A673 (cell line): ENCODE measurements around the gene SART1. TPM values are rescaled to one million over a fixed set of nuclear protein-coding genes. Genes with fewer than 3 reads are reported as not detected.

ENCODE experiments used
- BruUV-seq: library from RNA; stranded (reverse); fragments of 400-500 nt; replicated peaks from 2 replicates; lab custom pipeline; 2021; lab: Mats Ljungman, UMichigan
- CTCF ChIA-PET: fragments of 300-600 bp; sonication (Branson Sonifier 250); formaldehyde crosslinking; loops from one replicate; lab custom pipeline; 2022; ENCODE audit warnings: antibody characterized with exemption; lab: Charles Lee
- POLR2A ChIA-PET: fragments of 300-600 bp; sonication (Branson Sonifier 250); formaldehyde crosslinking; loops from one replicate; lab custom pipeline; 2022; ENCODE audit warnings: antibody characterized with exemption; ENCODE audit not compliant: low non-redundant PET; lab: Charles Lee
- DNase-seq: peaks from one replicate; pipeline ENCODE4 v3.0.0-alpha.2; 2015; ENCODE audit warnings: low spot score
- H3K27ac ChIP-seq: fragments of 200-600 bp; sonication (generic); 2 replicates; pipeline ENCODE4 v1.5.1; 2016; ENCODE audit warnings: mixed run types, low read depth, mild to moderate bottlenecking, mixed read lengths, antibody characterized with exemption, low read length; ENCODE audit not compliant: poor library complexity, severe bottlenecking
- H3K27me3 ChIP-seq: fragments of 200-600 bp; sonication (generic); replicated peaks from 2 replicates; pipeline ENCODE4 v1.6.1; 2017; ENCODE audit warnings: mixed run types, low read depth, mild to moderate bottlenecking, mixed read lengths, antibody characterized with exemption, low read length; ENCODE audit not compliant: insufficient read depth, poor library complexity
- H3K36me3 ChIP-seq: fragments of 200-600 bp; sonication (generic); 2 replicates; pipeline ENCODE4 v1.6.1; 2016; ENCODE audit warnings: mixed run types, mild to moderate bottlenecking, mixed read lengths, antibody characterized with exemption, low read length; ENCODE audit not compliant: insufficient read depth, poor library complexity, severe bottlenecking
- H3K4me1 ChIP-seq: fragments of 200-600 bp; sonication (generic); 2 replicates; pipeline ENCODE4 v1.6.1; 2017; ENCODE audit warnings: mixed run types, mild to moderate bottlenecking, mixed read lengths, antibody characterized with exemption, low read length; ENCODE audit not compliant: insufficient read depth, poor library complexity, severe bottlenecking
- H3K4me3 ChIP-seq: fragments of 200-600 bp; sonication (generic); 2 replicates; pipeline ENCODE4 v1.5.1; 2016; ENCODE audit warnings: low read depth, mixed run types, mild to moderate bottlenecking, mixed read lengths, low read length; ENCODE audit not compliant: poor library complexity, severe bottlenecking
- H3K9me3 ChIP-seq: fragments of 200-600 bp; sonication (generic); 2 replicates; pipeline ENCODE4 v1.6.1; 2016; ENCODE audit warnings: mixed run types, low read depth, mild to moderate bottlenecking, mixed read lengths, antibody characterized with exemption, low read length; ENCODE audit not compliant: poor library complexity, severe bottlenecking
- CTCF ChIP-seq: fragments of 300-800, 200-600 bp; sonication (generic); conservative IDR thresholded peaks from 2 replicates; pipeline ENCODE4 v1.5.1; 2017; ENCODE audit warnings: low read depth, mild to moderate bottlenecking, antibody characterized with exemption, low read length, moderate library complexity, mixed read lengths
- EZH2 ChIP-seq: fragments of 200-600 bp; sonication (generic); IDR thresholded peaks from 2 replicates; pipeline ENCODE4 v1.6.1; 2017; ENCODE audit warnings: borderline replicate concordance, low read depth, mild to moderate bottlenecking, mixed read lengths, antibody characterized with exemption, low read length; ENCODE audit not compliant: poor library complexity, severe bottlenecking
- intact Hi-C: fragments of 100-400 bp; cut with micrococcal nuclease; formaldehyde crosslinking; loops from one replicate; pipeline ENCODE4 v1.10.0; 2022; ENCODE audit not compliant: unreplicated experiment
- total RNA-seq: library from RNA; stranded (reverse); gene quantifications from 2 replicates; pipeline ENCODE4 v1.2.3, GENCODE V29; 2021

SART1 gene
- total RNA-seq, 1 experiment from 2014 or later = 96.3 TPM

DNA sequence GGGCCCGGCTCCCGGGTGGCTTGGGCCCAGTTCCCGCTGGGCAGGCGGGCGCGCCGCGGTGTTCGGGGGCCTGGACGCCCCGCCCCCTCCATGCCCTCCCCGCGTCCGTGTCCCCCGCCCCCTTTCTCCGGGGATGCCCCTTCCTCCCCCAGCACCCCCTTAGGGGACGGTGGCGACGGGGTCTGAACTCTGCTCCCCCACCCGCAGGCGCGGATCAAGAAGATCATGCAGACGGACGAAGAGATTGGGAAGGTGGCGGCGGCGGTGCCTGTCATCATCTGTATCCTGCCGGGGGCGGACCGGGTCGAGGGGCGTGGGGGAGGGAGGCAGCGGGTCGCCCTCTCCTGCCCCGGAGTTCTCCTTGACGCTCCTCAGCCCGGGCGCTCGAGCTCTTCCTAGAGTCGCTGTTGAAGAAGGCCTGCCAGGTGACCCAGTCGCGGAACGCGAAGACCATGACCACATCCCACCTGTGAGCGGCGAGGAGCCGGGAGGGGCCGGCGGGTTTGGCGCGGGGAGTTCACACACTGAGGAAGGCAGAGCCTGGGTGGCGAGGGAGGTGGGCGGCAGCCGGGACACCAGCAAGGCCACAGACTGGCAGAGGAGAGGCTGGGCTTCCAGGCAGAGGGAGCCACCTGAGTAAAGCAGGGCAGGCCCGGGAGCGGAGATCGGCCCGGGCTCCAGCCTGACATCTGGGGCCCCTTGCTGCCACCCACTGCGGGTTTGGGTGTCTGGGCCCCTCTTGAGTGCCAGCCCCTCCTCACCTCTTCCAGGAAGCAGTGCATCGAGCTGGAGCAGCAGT lies 41.8 kb upstream of the SART1 start:
- BruUV-seq = no TSS peak
- H3K4me3 ChIP-seq = peak overlapping the region; percentile 83
- H3K9me3 ChIP-seq = no peaks in the 10 kb centered on the region
- ChIA-PET POLR2A (no interaction called here), CTCF (no interaction called here)
- H3K4me1 ChIP-seq = peaks cover 29% of the 10 kb centered on the region
- no peak for DNase-seq
- H3K27ac ChIP-seq = peak overlapping the region; percentile 84
- no peaks in the 10 kb centered on the region for H3K27me3 ChIP-seq
- H3K36me3 ChIP-seq = peaks cover 12% of the 10 kb centered on the region
- TF ChIP-seq CTCF (no peak), EZH2 (no peak)
- intact Hi-C loops = no loop called here

DNA sequence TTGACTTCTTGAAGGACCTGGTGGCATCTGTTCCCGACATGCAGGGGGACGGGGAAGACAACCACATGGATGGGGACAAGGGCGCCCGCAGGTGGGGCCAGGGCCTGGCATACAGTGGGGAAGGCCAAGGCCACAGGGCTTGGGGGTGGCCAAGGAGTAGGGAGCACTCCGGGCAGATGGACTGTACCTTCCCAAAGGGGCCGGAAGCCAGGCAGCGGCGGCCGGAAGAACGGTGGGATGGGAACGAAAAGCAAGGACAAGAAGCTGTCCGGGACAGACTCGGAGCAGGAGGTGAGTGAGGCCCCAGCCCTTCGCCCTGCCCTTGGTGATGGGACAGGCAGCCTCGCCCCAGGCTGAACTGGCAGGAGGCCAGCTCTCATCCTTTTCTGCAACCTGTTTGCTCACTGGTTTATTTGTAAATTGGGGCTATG lies 41.1 kb upstream of the SART1 start:
- POLR2A ChIA-PET = no interaction called here
- CTCF ChIA-PET = no interaction called here
- Histone ChIP-seq H3K9me3 (no peaks in the 10 kb centered on the region), H3K27me3 (no peaks in the 10 kb centered on the region), H3K4me3 (peak overlapping the region; percentile 83), H3K36me3 (peaks cover 12% of the 10 kb centered on the region), H3K27ac (peak overlapping the region; percentile 84), H3K4me1 (peaks cover 23% of the 10 kb centered on the region)
- DNase-seq = no peak
- TF ChIP-seq CTCF = no peak
- no TSS peak for BruUV-seq
- intact Hi-C loops = no loop called here

DNA sequence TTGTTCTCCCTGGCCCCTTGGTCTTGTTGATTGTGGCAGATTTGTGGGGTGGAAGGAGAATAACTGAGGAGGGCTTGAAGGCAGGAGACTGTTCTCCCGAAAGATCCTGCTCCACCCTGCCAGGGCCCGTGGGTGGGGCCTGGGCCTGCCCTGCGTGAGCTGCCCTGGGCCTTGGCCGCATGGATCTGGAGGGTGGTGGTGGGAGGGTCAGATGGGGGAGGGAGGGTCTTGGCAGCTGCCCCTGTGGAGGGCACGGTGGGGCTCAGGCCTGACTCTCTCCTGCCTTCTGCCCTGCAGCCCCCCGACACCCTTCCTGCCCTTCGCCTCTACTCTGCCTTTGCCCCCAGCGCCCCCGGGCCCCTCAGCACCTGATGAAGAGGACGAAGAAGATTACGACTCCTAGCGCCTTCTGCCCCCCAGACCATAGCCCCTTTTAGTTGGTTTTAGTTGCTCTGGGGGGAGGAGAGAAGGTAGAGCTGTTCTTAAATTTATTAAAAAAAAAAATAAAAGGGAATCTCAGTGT lies 40.4 kb upstream of the SART1 start:
- no peak for TF ChIP-seq CTCF
- TF ChIP-seq EZH2 = no peak
- no TSS peak for BruUV-seq
- Histone ChIP-seq H3K27me3 (no peaks in the 10 kb centered on the region), H3K36me3 (peaks cover 12% of the 10 kb centered on the region), H3K4me3 (peak overlapping the region; percentile 83), H3K9me3 (no peaks in the 10 kb centered on the region), H3K4me1 (peaks cover 16% of the 10 kb centered on the region), H3K27ac (no peak overlapping the region)
- CTCF ChIA-PET = no interaction called here
- POLR2A ChIA-PET = no interaction called here
- no peak for DNase-seq
- intact Hi-C loops = no loop called here
